Inflammatory macrophage (primary cell): ENCODE results near the gene ESPN.
"Not testable (repeated sequence)": the region's sequence is repeated elsewhere in the genome, so short reads cannot be mapped to it uniquely, and the experiment has no call there.

ENCODE experiments used
- DNase-seq, 2 donors: peaks; one replicate each; pipeline ENCODE4 v3.0.0-alpha.2; 2020 to 2022

ESPN gene

GRCh38 chr1:6448749-6449631, 24.4 kb downstream of the ESPN start:
- DNase-seq = no peak

- DNase-seq = no peak
Observed at GRCh38 chr1:6450005-6450450, 25.5 kb downstream of the ESPN start.

GRCh38 chr1:6450486-6450885, 25.9 kb downstream of the ESPN start:
- not testable (repeated sequence) for DNase-seq

GRCh38 chr1:6450943-6451373, 26.4 kb downstream of the ESPN start:
- no peak for DNase-seq

- DNase-seq = not testable (repeated sequence)
Observed at GRCh38 chr1:6453895-6454855, 29.6 kb downstream of the ESPN start.

- peak in 1 of 2 donors; percentile 48 for DNase-seq
Observed at GRCh38 chr1:6454856-6455751, 30.5 kb downstream of the ESPN start.

GRCh38 chr1:6455752-6456520, 31.4 kb downstream of the ESPN start:
- DNase-seq = peak in 1 of 2 donors; percentile 13

- no peak for DNase-seq
Observed at GRCh38 chr1:6456800-6457466, 32.4 kb downstream of the ESPN start.

GRCh38 chr1:6459850-6460265, 35.3 kb downstream of the ESPN start:
- no peak for DNase-seq

GRCh38 chr1:6460301-6461050, 35.9 kb downstream of the ESPN start:
- no peak for DNase-seq

GRCh38 chr1:6461051-6461530, 36.5 kb downstream of the ESPN start:
- no peak for DNase-seq

- no peak for DNase-seq
Observed at GRCh38 chr1:6461538-6462411, 37.2 kb downstream of the ESPN start.

- DNase-seq = no peak
Observed at GRCh38 chr1:6462412-6463119, 38.0 kb downstream of the ESPN start.

- DNase-seq = no peak
Observed at GRCh38 chr1:6463120-6463412, 38.5 kb downstream of the ESPN start.

- DNase-seq = no peak
Observed at GRCh38 chr1:6464514-6464836, 39.9 kb downstream of the ESPN start.

GRCh38 chr1:6464915-6465314, 40.3 kb downstream of the ESPN start:
- no peak for DNase-seq

- no peak for DNase-seq
Observed at GRCh38 chr1:6465461-6466005, 41.0 kb downstream of the ESPN start.

GRCh38 chr1:6466023-6466422, 41.4 kb downstream of the ESPN start, which contains the start of gene TNFRSF25:
TNFRSF25 (minus strand) TSS chr1:6466173; CDS start chr1:6466107, 66 bp downstream.
- no peak for DNase-seq
